SK-N-SH treated with all-trans-retinoic acid at 6 μM for 48 hours (cell line): Measurements from ENCODE around the gene GNG13.

Experiments used
- ARNTL ChIP-seq: fragments of 450-650 bp; formaldehyde crosslinking; IDR thresholded peaks from 2 replicates; pipeline ENCODE4 v1.5.0; 2020; ENCODE audit warnings: low read depth, mild to moderate bottlenecking, moderate library complexity, borderline replicate concordance
- ISL1 ChIP-seq: fragments of 250-450 bp; sonication (Bioruptor Pico); IDR thresholded peaks from 2 replicates; pipeline ENCODE4 v2.1.2; 2022; ENCODE audit warnings: mild to moderate bottlenecking, moderate library complexity
- POU6F1 ChIP-seq: fragments of 250-450 bp; sonication (Bioruptor Pico); IDR thresholded peaks from 2 replicates; pipeline ENCODE4 v1.8.0; 2021; ENCODE audit warnings: low read depth, mild to moderate bottlenecking, moderate library complexity, borderline replicate concordance
- RARB ChIP-seq: fragments of 250-450 bp; sonication (Bioruptor Pico); IDR thresholded peaks from 2 replicates; pipeline ENCODE4 v1.8.0; 2021; ENCODE audit warnings: mild to moderate bottlenecking, moderate library complexity
- TCF4 ChIP-seq: fragments of 250-450 bp; sonication (Bioruptor Pico); IDR thresholded peaks from 2 replicates; pipeline ENCODE4 v1.8.0; 2021; ENCODE audit warnings: mild to moderate bottlenecking, moderate library complexity, borderline replicate concordance
- ZC3H10 ChIP-seq: fragments of 250-450 bp; sonication (Bioruptor Pico); IDR thresholded peaks from 2 replicates; pipeline ENCODE4 v1.5.1; 2021; ENCODE audit warnings: mild to moderate bottlenecking, moderate library complexity
- TF ChIP-seq, protein P1 (sequence below): fragments of 250-450 bp; sonication (Bioruptor Pico); IDR thresholded peaks from 2 replicates; pipeline ENCODE4 v1.8.0; 2020; ENCODE audit warnings: mild to moderate bottlenecking, moderate library complexity, borderline replicate concordance

DNA sequence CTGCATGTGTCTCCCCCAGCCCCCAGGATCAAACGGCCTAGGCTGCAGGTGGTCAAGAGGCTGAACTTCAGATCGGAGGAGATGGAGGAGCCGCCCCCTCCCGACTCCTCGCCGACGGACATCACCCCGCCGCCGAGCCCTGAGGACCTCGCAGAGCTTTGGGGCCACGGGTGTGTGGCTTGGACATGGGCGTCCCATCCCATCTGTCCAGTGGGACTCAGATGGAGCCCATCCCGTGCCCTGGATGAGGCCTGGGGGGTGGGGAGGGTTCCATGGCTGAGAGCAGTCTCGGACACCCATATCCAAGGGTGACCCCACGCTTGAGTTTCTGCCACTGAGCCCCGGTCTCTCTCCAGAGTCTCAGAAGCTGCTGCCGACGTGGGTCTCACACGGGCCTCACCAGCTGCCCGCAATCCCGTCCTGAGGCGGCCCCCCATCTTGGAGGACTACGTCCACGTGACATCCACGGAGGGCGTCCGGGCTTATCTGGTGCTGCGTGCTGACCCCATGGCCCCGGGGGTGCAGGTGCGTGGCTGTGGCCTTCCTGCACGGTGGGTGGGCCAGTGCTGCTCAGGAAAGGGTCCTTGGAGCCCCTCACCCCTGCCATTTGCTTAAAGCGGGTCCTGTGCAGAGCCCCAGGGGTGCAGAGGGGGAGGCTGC lies 11.2 kb downstream of the GNG13 start:
- TF ChIP-seq ZC3H10 (no peak), ARNTL (no peak), ISL1 (CRISPR knock-in tag) (no peak), RARB (CRISPR knock-in tag) (no peak), TCF4 (CRISPR knock-in tag) (no peak), POU6F1 (CRISPR knock-in tag) (no peak)
- TF ChIP-seq, protein P1, sequence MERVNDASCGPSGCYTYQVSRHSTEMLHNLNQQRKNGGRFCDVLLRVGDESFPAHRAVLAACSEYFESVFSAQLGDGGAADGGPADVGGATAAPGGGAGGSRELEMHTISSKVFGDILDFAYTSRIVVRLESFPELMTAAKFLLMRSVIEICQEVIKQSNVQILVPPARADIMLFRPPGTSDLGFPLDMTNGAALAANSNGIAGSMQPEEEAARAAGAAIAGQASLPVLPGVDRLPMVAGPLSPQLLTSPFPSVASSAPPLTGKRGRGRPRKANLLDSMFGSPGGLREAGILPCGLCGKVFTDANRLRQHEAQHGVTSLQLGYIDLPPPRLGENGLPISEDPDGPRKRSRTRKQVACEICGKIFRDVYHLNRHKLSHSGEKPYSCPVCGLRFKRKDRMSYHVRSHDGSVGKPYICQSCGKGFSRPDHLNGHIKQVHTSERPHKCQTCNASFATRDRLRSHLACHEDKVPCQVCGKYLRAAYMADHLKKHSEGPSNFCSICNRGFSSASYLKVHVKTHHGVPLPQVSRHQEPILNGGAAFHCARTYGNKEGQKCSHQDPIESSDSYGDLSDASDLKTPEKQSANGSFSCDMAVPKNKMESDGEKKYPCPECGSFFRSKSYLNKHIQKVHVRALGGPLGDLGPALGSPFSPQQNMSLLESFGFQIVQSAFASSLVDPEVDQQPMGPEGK (CRISPR knock-in tag), result no peak
